ENCODE data around the gene C3orf52. TPM values are rescaled to one million over a fixed set of nuclear protein-coding genes. Genes with fewer than 3 reads are reported as not detected.

The C3orf52 gene
- total and polyA plus RNA-seq, 4 donors = 0.88 to 16.8 (median 5.2) TPM

DNA sequence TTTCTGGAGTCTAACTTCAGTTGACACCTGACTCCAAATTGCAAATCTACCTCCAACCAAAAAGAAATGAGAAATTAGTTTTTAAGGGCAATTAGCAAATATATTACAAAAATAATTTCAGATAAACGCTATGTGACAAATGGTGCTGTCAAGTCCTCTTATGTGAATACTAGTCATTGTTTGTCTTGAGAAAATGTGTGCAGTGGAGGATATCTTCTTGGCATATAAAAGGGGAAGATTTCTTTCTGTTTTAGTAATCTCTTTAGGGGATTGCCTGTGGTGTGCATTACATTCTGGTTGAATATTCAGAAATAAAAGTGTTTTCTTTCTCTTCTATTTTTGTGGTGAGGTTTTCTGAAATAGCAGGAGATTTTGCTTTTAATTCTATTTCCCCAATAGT, 49.9 kb downstream of the C3orf52 start:
- no peaks in the 10 kb centered on the region for H3K36me3 ChIP-seq (ENCODE audit: control insufficient read depth in 1 of 2, insufficient read depth in 2 of 2, low read length in 1 of 2)
- H3K9me3 ChIP-seq (ENCODE audit: control insufficient read depth, low read length) = no peaks in the 10 kb centered on the region
- DNase-seq (no peak), ATAC-seq (ENCODE audit: low FRiP score) (no peak)
- WGBS, 2 donors = 34 to 37% methylated on average over 1 of the region's 1 CpG
- intact Hi-C loops (cut with DNase I) = no loop called here
- H3K4me3 ChIP-seq (ENCODE audit: low read length in 2 of 2) = no peak overlapping the region
- H3K27me3 ChIP-seq (ENCODE audit: control insufficient read depth in 1 of 2, insufficient read depth in 2 of 2, low read length in 1 of 2) = no peaks in the 10 kb centered on the region
- no peaks in the 10 kb centered on the region for H3K4me1 ChIP-seq (ENCODE audit: control insufficient read depth in 1 of 2, insufficient read depth in 2 of 2, low read length in 2 of 2)
- no peak overlapping the region for H3K27ac ChIP-seq (ENCODE audit: low read depth in 1 of 2, low read length in 2 of 2)

GRCh38 chr3:112136959-112137693, 50.9 kb downstream of the C3orf52 start:
- no peaks in the 10 kb centered on the region for H3K9me3 ChIP-seq (ENCODE audit: control insufficient read depth, low read length)
- no peaks in the 10 kb centered on the region for H3K27me3 ChIP-seq (ENCODE audit: control insufficient read depth in 1 of 2, insufficient read depth in 2 of 2, low read length in 1 of 2)
- intact Hi-C loops (cut with DNase I) = no loop called here
- H3K4me3 ChIP-seq (ENCODE audit: low read length in 2 of 2) = no peak overlapping the region
- no peak overlapping the region for H3K27ac ChIP-seq (ENCODE audit: low read depth in 1 of 2, low read length in 2 of 2)
- ATAC-seq (ENCODE audit: low FRiP score) (no peak), DNase-seq (no peak)
- no peaks in the 10 kb centered on the region for H3K4me1 ChIP-seq (ENCODE audit: control insufficient read depth in 1 of 2, insufficient read depth in 2 of 2, low read length in 2 of 2)
- 32% methylated on average over 5 of the region's 5 CpGs for WGBS, 2 donors
- no peaks in the 10 kb centered on the region for H3K36me3 ChIP-seq (ENCODE audit: control insufficient read depth in 1 of 2, insufficient read depth in 2 of 2, low read length in 1 of 2)

DNA sequence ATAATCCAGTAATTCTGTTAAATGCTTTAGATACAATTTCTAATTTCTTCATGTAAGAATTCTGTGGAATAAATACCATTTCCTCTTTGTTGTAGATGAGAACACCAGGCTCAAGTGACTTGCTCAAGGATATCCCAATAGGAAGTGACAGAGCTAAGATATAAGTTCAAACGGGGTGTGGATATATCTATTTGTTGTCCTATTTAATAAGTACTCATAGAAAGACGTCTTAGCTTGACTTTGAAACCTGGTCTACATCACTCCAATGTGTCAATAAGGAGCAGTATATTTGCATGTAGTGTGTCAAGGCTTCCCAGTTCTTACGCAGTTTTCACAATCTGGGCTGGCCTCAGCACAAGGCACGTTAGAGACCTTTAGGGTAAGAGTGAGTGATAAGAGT, 51.6 kb downstream of the C3orf52 start:
- Histone ChIP-seq H3K4me3 (ENCODE audit: low read length in 2 of 2) (no peak overlapping the region), H3K27ac (ENCODE audit: low read depth in 1 of 2, low read length in 2 of 2) (no peak overlapping the region), H3K9me3 (ENCODE audit: control insufficient read depth, low read length) (no peaks in the 10 kb centered on the region), H3K36me3 (ENCODE audit: control insufficient read depth in 1 of 2, insufficient read depth in 2 of 2, low read length in 1 of 2) (no peaks in the 10 kb centered on the region), H3K4me1 (ENCODE audit: control insufficient read depth in 1 of 2, insufficient read depth in 2 of 2, low read length in 2 of 2) (no peaks in the 10 kb centered on the region), H3K27me3 (ENCODE audit: control insufficient read depth in 1 of 2, insufficient read depth in 2 of 2, low read length in 1 of 2) (no peaks in the 10 kb centered on the region)
- 58% methylated on average over 4 of the region's 4 CpGs for WGBS, 2 donors
- intact Hi-C loops (cut with DNase I) = no loop called here
- DNase-seq (no peak), ATAC-seq (ENCODE audit: low FRiP score) (no peak)

GRCh38 chr3:112138219-112138969, 52.2 kb downstream of the C3orf52 start:
- no peak for ATAC-seq (ENCODE audit: low FRiP score)
- H3K27ac ChIP-seq (ENCODE audit: low read depth in 1 of 2, low read length in 2 of 2) = no peak overlapping the region

GRCh38 chr3:112140584-112140983, 54.4 kb downstream of the C3orf52 start:
- Histone ChIP-seq H3K9me3 (ENCODE audit: control insufficient read depth, low read length) (no peaks in the 10 kb centered on the region), H3K4me1 (ENCODE audit: control insufficient read depth in 1 of 2, insufficient read depth in 2 of 2, low read length in 2 of 2) (no peaks in the 10 kb centered on the region), H3K27ac (ENCODE audit: low read depth in 1 of 2, low read length in 2 of 2) (no peak overlapping the region), H3K27me3 (ENCODE audit: control insufficient read depth in 1 of 2, insufficient read depth in 2 of 2, low read length in 1 of 2) (no peaks in the 10 kb centered on the region), H3K4me3 (ENCODE audit: low read length in 2 of 2) (no peak overlapping the region), H3K36me3 (ENCODE audit: control insufficient read depth in 1 of 2, insufficient read depth in 2 of 2, low read length in 1 of 2) (no peaks in the 10 kb centered on the region)
- ATAC-seq (ENCODE audit: low FRiP score) = no peak
- WGBS, 2 donors = 93 to 94% methylated on average over 1 of the region's 1 CpG
- no peak for DNase-seq
- intact Hi-C loops (cut with DNase I) = no loop called here

More at GRCh38 chr3:112138219-112138969, 52.2 kb downstream of the C3orf52 start:
- Histone ChIP-seq H3K27me3 (ENCODE audit: control insufficient read depth in 1 of 2, insufficient read depth in 2 of 2, low read length in 1 of 2) (no peaks in the 10 kb centered on the region), H3K36me3 (ENCODE audit: control insufficient read depth in 1 of 2, insufficient read depth in 2 of 2, low read length in 1 of 2) (no peaks in the 10 kb centered on the region), H3K9me3 (ENCODE audit: control insufficient read depth, low read length) (no peaks in the 10 kb centered on the region), H3K4me1 (ENCODE audit: control insufficient read depth in 1 of 2, insufficient read depth in 2 of 2, low read length in 2 of 2) (no peaks in the 10 kb centered on the region), H3K4me3 (ENCODE audit: low read length in 2 of 2) (no peak overlapping the region)
- 34 to 37% methylated on average over 1 of the region's 1 CpG for WGBS, 2 donors
- intact Hi-C loops (cut with DNase I) = no loop called here
- DNase-seq = no peak

DNA sequence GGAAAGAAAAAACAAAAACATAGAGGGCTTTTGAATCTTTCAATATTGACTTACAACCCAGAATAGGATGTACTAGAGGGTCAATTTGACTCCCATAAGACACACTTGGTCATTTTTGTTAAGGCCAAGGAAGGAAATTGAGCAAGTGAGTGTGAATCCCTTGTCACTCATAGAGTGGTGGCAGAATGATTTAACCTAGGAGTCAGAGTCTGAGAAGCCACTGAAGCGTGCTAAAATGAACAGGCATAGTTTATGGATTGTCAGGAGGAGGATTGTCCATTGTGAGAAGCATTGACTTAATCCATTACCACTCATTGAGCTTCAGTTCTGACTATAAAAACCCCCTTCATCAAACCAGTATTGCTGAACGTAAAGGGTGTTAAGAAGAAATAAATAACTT, 55.1 kb downstream of the C3orf52 start:
- H3K27me3 ChIP-seq (ENCODE audit: control insufficient read depth in 1 of 2, insufficient read depth in 2 of 2, low read length in 1 of 2) = no peaks in the 10 kb centered on the region
- no peak for DNase-seq
- peaks cover 2% of the 10 kb centered on the region for H3K9me3 ChIP-seq (ENCODE audit: control insufficient read depth, low read length)
- 78 to 83% methylated on average over 2 of the region's 2 CpGs for WGBS, 2 donors
- no peaks in the 10 kb centered on the region for H3K36me3 ChIP-seq (ENCODE audit: control insufficient read depth in 1 of 2, insufficient read depth in 2 of 2, low read length in 1 of 2)
- intact Hi-C loops (cut with DNase I) = no loop called here
- no peak for ATAC-seq (ENCODE audit: low FRiP score)
- H3K4me3 ChIP-seq (ENCODE audit: low read length in 2 of 2) = no peak overlapping the region
- H3K4me1 ChIP-seq (ENCODE audit: control insufficient read depth in 1 of 2, insufficient read depth in 2 of 2, low read length in 2 of 2) = no peaks in the 10 kb centered on the region
- H3K27ac ChIP-seq (ENCODE audit: low read depth in 1 of 2, low read length in 2 of 2) = no peak overlapping the region

- Histone ChIP-seq H3K27me3 (ENCODE audit: control insufficient read depth in 1 of 2, insufficient read depth in 2 of 2, low read length in 1 of 2) (no peaks in the 10 kb centered on the region), H3K36me3 (ENCODE audit: control insufficient read depth in 1 of 2, insufficient read depth in 2 of 2, low read length in 1 of 2) (no peaks in the 10 kb centered on the region), H3K9me3 (ENCODE audit: control insufficient read depth, low read length) (peaks cover 2% of the 10 kb centered on the region), H3K4me1 (ENCODE audit: control insufficient read depth in 1 of 2, insufficient read depth in 2 of 2, low read length in 2 of 2) (no peaks in the 10 kb centered on the region), H3K4me3 (ENCODE audit: low read length in 2 of 2) (no peak overlapping the region), H3K27ac (ENCODE audit: low read depth in 1 of 2, low read length in 2 of 2) (no peak overlapping the region)
- DNase-seq (no peak), ATAC-seq (ENCODE audit: low FRiP score) (no peak)
- intact Hi-C loops (cut with DNase I) = no loop called here
- 93 to 94% methylated on average over 1 of the region's 1 CpG for WGBS, 2 donors
Observed at GRCh38 chr3:112143251-112143650, 57.1 kb downstream of the C3orf52 start.

- 70 to 74% methylated on average over 1 of the region's 1 CpG for WGBS, 2 donors
- intact Hi-C loops (cut with DNase I) = no loop called here
Observed at GRCh38 chr3:112143689-112144088, 57.5 kb downstream of the C3orf52 start.

GRCh38 chr3:112149136-112149535, 62.9 kb downstream of the C3orf52 start:
- Histone ChIP-seq H3K27ac (ENCODE audit: low read depth in 1 of 2, low read length in 2 of 2) (no peak overlapping the region), H3K4me1 (ENCODE audit: control insufficient read depth in 1 of 2, insufficient read depth in 2 of 2, low read length in 2 of 2) (no peaks in the 10 kb centered on the region), H3K36me3 (ENCODE audit: control insufficient read depth in 1 of 2, insufficient read depth in 2 of 2, low read length in 1 of 2) (no peaks in the 10 kb centered on the region), H3K27me3 (ENCODE audit: control insufficient read depth in 1 of 2, insufficient read depth in 2 of 2, low read length in 1 of 2) (no peaks in the 10 kb centered on the region), H3K4me3 (ENCODE audit: low read length in 2 of 2) (no peak overlapping the region), H3K9me3 (ENCODE audit: control insufficient read depth, low read length) (peaks cover 4% of the 10 kb centered on the region)
- intact Hi-C loops (cut with DNase I) = no loop called here
- ATAC-seq (ENCODE audit: low FRiP score) (no peak), DNase-seq (no peak)
- 90 to 91% methylated on average over 1 of the region's 1 CpG for WGBS, 2 donors

More at GRCh38 chr3:112143689-112144088, 57.5 kb downstream of the C3orf52 start:
- DNase-seq (no peak), ATAC-seq (ENCODE audit: low FRiP score) (no peak)
- H3K9me3 ChIP-seq (ENCODE audit: control insufficient read depth, low read length) = peaks cover 2% of the 10 kb centered on the region
- no peak overlapping the region for H3K27ac ChIP-seq (ENCODE audit: low read depth in 1 of 2, low read length in 2 of 2)
- H3K27me3 ChIP-seq (ENCODE audit: control insufficient read depth in 1 of 2, insufficient read depth in 2 of 2, low read length in 1 of 2) = no peaks in the 10 kb centered on the region
- H3K4me1 ChIP-seq (ENCODE audit: control insufficient read depth in 1 of 2, insufficient read depth in 2 of 2, low read length in 2 of 2) = no peaks in the 10 kb centered on the region
- H3K4me3 ChIP-seq (ENCODE audit: low read length in 2 of 2) = no peak overlapping the region
- no peaks in the 10 kb centered on the region for H3K36me3 ChIP-seq (ENCODE audit: control insufficient read depth in 1 of 2, insufficient read depth in 2 of 2, low read length in 1 of 2)

Data from aorta (tissue), 5 donors.